Posterior vena cava (tissue), 2 donors: Measurements from ENCODE around the gene HOXA7. TPM values are rescaled to one million over a fixed set of nuclear protein-coding genes. Genes with fewer than 3 reads are reported as not detected.
A peak's percentile ranks its signal among the peaks of the same experiment; 100 is the strongest.

Source experiments
- DNase-seq: peaks from one replicate; pipeline ENCODE4 v3.0.0-alpha.2; 2020; ENCODE audit warnings: low spot score
- intact Hi-C, 2 donors: fragments of 100-400 bp; cut with DNase I; formaldehyde crosslinking; loops; one replicate each; pipeline versions ENCODE4 v1.14.1 to v1.14.2; 2022 to 2023
- total RNA-seq, 2 donors: library from RNA; stranded (reverse); fragmentation: NEBNext Ultra II Directional; extraction: Animal tissue kit (Norgen Biotek cat#: 25700); gene quantifications; one replicate each; pipeline ENCODE4 v1.2.1, GENCODE V29; 2021
- donor health status: DM: yes; HTN: yes; CAD: no.
- donor health status: DM: yes; HTN: yes; CAD: no.

HOXA7 gene
- total RNA-seq, 2 donors from 2014 or later = 6.2 to 6.7 TPM

GRCh38 chr7:27132214-27132613 is 24.3 kb downstream of the HOXA7 start:
- intact Hi-C loops = no loop called here
- no peak for DNase-seq

- no peak for DNase-seq
- intact Hi-C loops = no loop called here
Observed at GRCh38 chr7:27131390-27131819, 25.1 kb downstream of the HOXA7 start.

- DNase-seq = peak; percentile 97
Observed at GRCh38 chr7:27130540-27131389, 25.7 kb downstream of the HOXA7 start, which contains the start of gene HOXA4. Gene HOXA4, minus strand, starts transcription at chr7:27130757. Its CDS starts 24 bp downstream, at chr7:27130733.

GRCh38 chr7:27129729-27130539 is 26.5 kb downstream of the HOXA7 start:
- DNase-seq = no peak
- intact Hi-C loops = loop anchor here in 1 of 2 donors (10.0 kb wide), 1 partner anchor 95 kb away; no protein-coding TSS in a partner anchor

More at GRCh38 chr7:27130540-27131389, 25.7 kb downstream of the HOXA7 start, which contains the start of gene HOXA4:
- intact Hi-C loops = no loop called here

DNA sequence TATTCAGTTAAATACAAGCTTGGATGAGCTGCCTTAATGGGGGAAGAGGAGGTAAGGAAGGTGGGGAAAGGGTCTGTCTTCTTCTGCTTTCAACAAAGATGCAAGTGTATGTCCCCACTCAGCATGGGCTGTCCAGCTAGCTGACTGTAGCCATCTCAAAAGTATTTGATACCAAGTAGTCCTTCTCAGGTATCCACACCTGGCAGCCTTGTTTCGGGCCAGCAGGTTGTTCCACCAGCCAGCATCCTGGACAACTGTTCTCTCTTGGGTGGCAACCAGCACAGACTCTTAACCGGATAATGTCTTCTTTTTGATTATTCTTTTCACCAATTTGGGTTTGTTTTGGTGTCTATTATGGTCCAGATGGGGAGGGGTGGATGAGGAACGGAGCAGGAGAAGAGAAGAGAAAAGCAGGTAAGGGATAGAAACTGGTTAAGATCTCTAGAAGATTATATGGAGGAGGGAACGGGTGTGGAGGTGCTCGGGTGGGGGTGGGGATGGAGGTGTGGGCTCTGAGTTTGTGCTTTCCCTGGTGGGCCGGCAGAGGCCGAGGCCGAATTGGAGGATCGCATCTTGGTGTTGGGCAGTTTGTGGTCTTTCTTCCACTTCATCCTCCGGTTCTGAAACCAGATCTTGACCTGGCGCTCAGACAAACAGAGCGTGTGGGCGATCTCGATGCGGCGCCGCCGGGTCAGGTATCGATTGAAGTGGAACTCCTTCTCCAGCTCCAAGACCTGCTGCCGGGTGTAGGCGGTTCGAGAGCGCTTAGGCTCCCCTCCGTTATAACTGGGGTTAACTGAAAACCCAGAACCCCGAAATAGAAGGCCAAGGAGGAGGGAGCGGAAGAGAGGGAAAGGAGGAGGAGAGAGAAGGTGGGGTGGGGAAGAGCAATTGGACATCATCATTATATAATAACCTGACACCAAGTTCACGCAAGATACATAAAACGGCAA is 27.4 kb downstream of the HOXA7 start:
- intact Hi-C loops = loop anchor here in 1 of 2 donors (10.0 kb wide), 1 partner anchor 94 kb away; no protein-coding TSS in a partner anchor
- DNase-seq = no peak

DNA sequence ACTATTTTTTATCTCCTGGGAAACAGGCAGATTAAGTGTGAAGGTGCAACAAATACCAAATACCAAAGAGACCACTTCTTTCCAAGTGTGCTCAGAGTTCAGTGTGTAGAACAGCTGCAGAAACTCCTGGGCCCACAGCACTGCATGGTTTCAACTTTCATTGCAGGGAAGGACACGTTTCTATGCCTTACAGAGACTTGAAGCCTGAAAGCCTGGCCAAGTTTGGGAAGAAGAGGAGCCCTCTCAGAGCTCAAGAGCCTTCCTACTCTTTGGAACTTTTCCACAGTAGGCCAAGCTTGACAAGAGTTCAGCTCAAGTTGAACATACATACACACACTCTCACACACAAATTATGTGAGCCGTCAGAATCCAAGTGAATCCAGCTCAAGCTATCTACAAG is 28.4 kb downstream of the HOXA7 start:
- intact Hi-C loops = loop anchor here in 1 of 2 donors (10.0 kb wide), 1 partner anchor 93 kb away; no protein-coding TSS in a partner anchor

DNA sequence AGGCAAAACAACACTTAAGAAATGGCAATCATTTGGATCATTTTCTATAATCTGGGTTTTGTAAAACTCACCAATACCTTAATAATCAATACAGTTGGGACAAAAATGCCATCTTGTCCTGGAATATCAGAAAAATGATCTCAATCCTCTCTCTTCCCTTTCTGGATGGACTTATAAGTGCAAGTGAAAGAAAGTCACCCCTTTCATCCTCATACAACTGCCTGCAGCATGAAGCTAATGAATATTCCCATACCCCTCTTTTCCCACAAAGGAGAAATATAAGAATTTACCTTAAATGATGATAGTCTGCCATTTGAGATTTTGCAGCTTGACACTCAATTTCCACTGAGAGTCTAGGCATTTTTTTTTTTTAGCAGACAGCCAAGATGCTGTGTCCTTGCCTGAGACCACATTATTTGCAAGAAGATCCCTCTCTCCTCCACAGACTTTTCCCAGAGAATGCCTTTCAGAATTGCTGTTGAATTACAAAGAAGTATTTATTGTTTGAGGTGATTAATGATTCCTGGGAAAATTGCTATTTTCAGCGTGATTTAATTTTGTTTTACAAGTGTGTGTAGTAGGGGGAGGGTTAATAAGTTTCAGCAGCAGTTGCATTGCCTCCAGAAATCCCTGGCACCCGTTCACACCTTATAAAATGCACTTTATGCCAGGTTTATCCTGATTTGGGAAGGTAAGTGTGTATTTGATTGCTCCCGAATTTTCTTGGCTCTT is 29.7 kb downstream of the HOXA7 start:
- intact Hi-C loops = loop anchor here in 1 of 2 donors (10.0 kb wide), 1 partner anchor 92 kb away; no protein-coding TSS in a partner anchor
- no peak for DNase-seq

More for the DNA sequence above, 28.4 kb downstream of the HOXA7 start:
- DNase-seq = no peak

DNA sequence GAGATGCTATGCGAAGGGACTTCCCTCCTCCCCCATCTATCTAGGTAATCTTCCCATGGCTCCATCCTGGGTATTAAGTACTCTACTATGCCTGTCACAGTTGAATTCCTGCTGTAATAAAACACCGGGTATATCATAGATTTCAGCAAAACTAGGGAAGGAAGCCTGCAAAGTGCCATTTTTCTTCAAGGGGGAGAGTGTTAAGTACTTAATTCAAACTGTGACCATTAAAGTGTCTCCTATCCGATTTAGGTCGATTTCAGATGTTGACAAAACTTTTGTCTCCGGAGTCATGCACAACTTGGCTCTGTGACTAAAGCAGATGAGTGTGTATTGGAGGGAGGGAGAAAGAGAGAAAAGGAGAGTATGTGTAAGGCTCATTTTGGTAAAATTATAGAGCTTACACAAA is 30.5 kb downstream of the HOXA7 start:
- intact Hi-C loops = loop anchor here in 1 of 2 donors (10.0 kb wide), 1 partner anchor 91 kb away; no protein-coding TSS in a partner anchor
- DNase-seq = no peak

GRCh38 chr7:27124902-27125689 is 31.4 kb downstream of the HOXA7 start:
- no peak for DNase-seq
- intact Hi-C loops = loop anchor here in 1 of 2 donors (10.0 kb wide), 1 partner anchor 90 kb away; no protein-coding TSS in a partner anchor

- intact Hi-C loops = loop anchor here in 1 of 2 donors (10.0 kb wide), 1 partner anchor 89 kb away; no protein-coding TSS in a partner anchor
- DNase-seq = peak; percentile 96
Observed at GRCh38 chr7:27124096-27124901, 32.2 kb downstream of the HOXA7 start.

DNA sequence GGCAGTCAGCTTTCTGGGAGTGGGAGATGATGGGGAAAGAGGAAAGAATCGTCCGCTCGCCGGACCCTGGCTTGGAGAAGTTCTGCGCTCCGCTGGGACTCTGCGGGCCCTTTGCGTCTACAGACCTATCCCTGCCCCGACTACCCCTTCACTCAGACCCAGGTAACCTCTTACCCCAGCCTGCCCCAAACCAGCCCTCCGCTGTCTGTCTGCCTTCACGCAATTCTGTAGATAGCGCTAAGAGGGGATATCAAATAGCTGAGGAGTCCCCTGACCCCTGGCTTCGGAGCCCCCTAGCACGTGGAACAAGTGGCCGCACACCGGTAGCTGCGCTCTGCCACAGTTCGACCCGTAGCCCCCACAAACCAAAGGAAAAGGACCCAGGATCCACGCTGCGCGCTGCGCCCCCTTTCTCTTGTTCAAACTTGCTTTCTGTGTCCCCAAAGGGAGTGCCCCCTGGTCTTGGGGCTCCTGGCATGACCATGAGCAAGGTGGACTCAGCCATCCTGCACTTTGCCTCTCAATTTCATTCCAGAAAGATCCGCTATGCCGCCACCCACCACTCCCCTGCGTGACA is 32.9 kb downstream of the HOXA7 start:
- DNase-seq = peak; percentile 83
- intact Hi-C loops = loop anchor here in 1 of 2 donors (10.0 kb wide), 1 partner anchor 89 kb away; no protein-coding TSS in a partner anchor

DNA sequence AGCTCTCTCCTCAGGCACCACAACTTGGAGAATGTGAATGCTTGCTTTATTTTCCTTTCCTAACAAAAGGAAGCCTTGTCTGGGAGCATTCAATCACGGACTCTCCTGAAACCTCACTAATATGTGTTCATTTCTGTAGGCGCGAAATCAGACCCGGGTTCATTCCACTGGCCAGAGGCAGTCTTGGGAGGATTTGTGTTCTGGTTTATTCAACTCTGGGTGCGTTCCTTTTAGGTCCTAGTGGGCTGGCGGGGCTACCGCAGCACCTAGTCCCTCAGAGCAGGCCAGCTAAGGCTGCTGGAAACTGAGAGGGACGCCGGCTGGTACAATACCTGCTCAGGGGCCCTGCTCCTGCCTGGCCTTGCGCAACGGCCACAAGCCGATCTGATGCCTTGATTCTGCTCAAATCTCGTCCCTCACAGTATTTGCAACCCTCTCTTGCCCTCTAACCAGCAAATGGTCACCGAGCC is 33.4 kb downstream of the HOXA7 start:
- intact Hi-C loops = loop anchor here in 1 of 2 donors (10.0 kb wide), 1 partner anchor 88 kb away; no protein-coding TSS in a partner anchor
- no peak for DNase-seq

GRCh38 chr7:27122077-27122910 is 34.2 kb downstream of the HOXA7 start:
- intact Hi-C loops = loop anchor here in 1 of 2 donors (10.0 kb wide), 1 partner anchor 87 kb away; no protein-coding TSS in a partner anchor
- peak; percentile 76 for DNase-seq

- no peak for DNase-seq
- intact Hi-C loops = loop anchor here in 1 of 2 donors (10.0 kb wide), 1 partner anchor 87 kb away; no protein-coding TSS in a partner anchor
Observed at GRCh38 chr7:27121684-27122076, 34.8 kb downstream of the HOXA7 start.
